Stimulated activated CD8-positive, alpha-beta memory T cell treated with anti-CD3 and anti-CD28 coated beads, Interleukin-2, amount 100 ng/mL, for 48 hours (primary cell): ENCODE data around the gene MCFD2.

ENCODE experiments used
- DNase-seq, 2 donors: peaks; one replicate each; pipeline ENCODE4 v3.0.0-alpha.2; 2020; ENCODE audit warnings: low read depth in 2 of 2

The MCFD2 gene

GRCh38 chr2:46873604-46874068, 42.0 kb downstream of the MCFD2 start:
- peak in 1 of 2 donors; percentile 20 for DNase-seq

- DNase-seq = no peak
Observed at GRCh38 chr2:46872902-46873603, 42.6 kb downstream of the MCFD2 start.

- no peak for DNase-seq
Observed at GRCh38 chr2:46871976-46872381, 43.6 kb downstream of the MCFD2 start.

- DNase-seq = no peak
Observed at GRCh38 chr2:46870051-46870839, 45.4 kb downstream of the MCFD2 start.

- no peak for DNase-seq
Observed at GRCh38 chr2:46869621-46870020, 46.0 kb downstream of the MCFD2 start.

- DNase-seq = no peak
Observed at GRCh38 chr2:46866770-46867246, 48.8 kb downstream of the MCFD2 start.

- no peak for DNase-seq
Observed at GRCh38 chr2:46865181-46865970, 50.2 kb downstream of the MCFD2 start.

- DNase-seq = no peak
Observed at GRCh38 chr2:46863882-46864281, 51.7 kb downstream of the MCFD2 start.

- DNase-seq = no peak
Observed at GRCh38 chr2:46862514-46862913, 53.1 kb downstream of the MCFD2 start.

GRCh38 chr2:46861916-46862315, 53.7 kb downstream of the MCFD2 start:
- DNase-seq = no peak

GRCh38 chr2:46859482-46859881, 56.1 kb downstream of the MCFD2 start:
- DNase-seq = no peak

- DNase-seq = no peak
Observed at GRCh38 chr2:46858702-46859090, 56.9 kb downstream of the MCFD2 start.

- no peak for DNase-seq
Observed at GRCh38 chr2:46857871-46858701, 57.5 kb downstream of the MCFD2 start.

GRCh38 chr2:46856336-46856735, 59.3 kb downstream of the MCFD2 start:
- DNase-seq = no peak

GRCh38 chr2:46855805-46856204, 59.8 kb downstream of the MCFD2 start:
- no peak for DNase-seq

- DNase-seq = no peak
Observed at GRCh38 chr2:46854260-46854659, 61.3 kb downstream of the MCFD2 start.

GRCh38 chr2:46852598-46852997, 63.0 kb downstream of the MCFD2 start:
- DNase-seq = no peak

- DNase-seq = no peak
Observed at GRCh38 chr2:46852124-46852523, 63.5 kb downstream of the MCFD2 start.
